HepG2 (cell line): Measurements from ENCODE around the gene SDK1.

ENCODE experiments used
- CCAR2 ChIP-seq: fragments of 200-400 bp; formaldehyde crosslinking; optimal IDR thresholded peaks from 2 replicates; pipeline ENCODE3; 2018; ENCODE audit warnings: low read depth, mild to moderate bottlenecking, low read length, moderate library complexity
- CREB1 ChIP-seq, 2 experiments: fragments of 450-650 bp in 1 of 2; IDR thresholded peaks; 2 replicates each; pipeline ENCODE4 v1.6.1; 2016 to 2017; ENCODE audit warnings: control low read depth in 1 of 2, mild to moderate bottlenecking in 1 of 2, missing compliant biosample characterization in 1 of 2, missing genetic modification characterization in 1 of 2
- EZH2 ChIP-seq: conservative IDR thresholded peaks from 2 replicates; pipeline ENCODE4 v1.6.1; 2012; ENCODE audit warnings: mild to moderate bottlenecking, low read depth, low read length, moderate library complexity
- HOXA7 ChIP-seq: sonication (generic); formaldehyde crosslinking; IDR thresholded peaks from 2 replicates; pipeline ENCODE4 v1.8.1; 2022; ENCODE audit warnings: mild to moderate bottlenecking, missing genetic modification reagents, moderate library complexity
- NFE2L2 ChIP-seq: fragments of 150-350 bp; IDR thresholded peaks from 2 replicates; pipeline ENCODE4 v1.6.1; 2014; ENCODE audit warnings: low read length
- POLR2A ChIP-seq, 2 experiments: IDR thresholded peaks; 2 replicates each; pipeline ENCODE4 v1.6.1; 2011; ENCODE audit warnings: low read depth in 2 of 2, low read length in 2 of 2, mild to moderate bottlenecking in 1 of 2, moderate library complexity in 1 of 2; ENCODE audit not compliant: insufficient read depth in 1 of 2
- RAD21 ChIP-seq: fragments of 450-650 bp; formaldehyde crosslinking; IDR thresholded peaks from 2 replicates; pipeline ENCODE4 v1.5.0; 2020; ENCODE audit warnings: mild to moderate bottlenecking
- RFX5 ChIP-seq: IDR thresholded peaks from 2 replicates; pipeline ENCODE4 v1.6.1; 2011; ENCODE audit warnings: low read depth, low read length, improper control_type of control experiment
- ZNF564 ChIP-seq: sonication (generic); formaldehyde crosslinking; IDR thresholded peaks from 2 replicates; pipeline ENCODE4 v1.8.1; 2023; ENCODE audit warnings: mild to moderate bottlenecking, missing genetic modification reagents
- ZNF589 ChIP-seq: sonication (generic); formaldehyde crosslinking; conservative IDR thresholded peaks from 2 replicates; pipeline ENCODE4 v1.8.0; 2022; ENCODE audit warnings: mild to moderate bottlenecking, moderate library complexity, missing genetic modification reagents
- TF ChIP-seq, protein P1 (sequence below): sonication (generic); formaldehyde crosslinking; IDR thresholded peaks from 2 replicates; pipeline ENCODE4 v1.5.0; 2020; ENCODE audit warnings: mild to moderate bottlenecking, missing genetic modification reagents, moderate library complexity
- TF ChIP-seq, protein P2 (sequence below): IDR thresholded peaks from 2 replicates; pipeline ENCODE4 v1.6.1; 2016; ENCODE audit warnings: low read depth

DNA sequence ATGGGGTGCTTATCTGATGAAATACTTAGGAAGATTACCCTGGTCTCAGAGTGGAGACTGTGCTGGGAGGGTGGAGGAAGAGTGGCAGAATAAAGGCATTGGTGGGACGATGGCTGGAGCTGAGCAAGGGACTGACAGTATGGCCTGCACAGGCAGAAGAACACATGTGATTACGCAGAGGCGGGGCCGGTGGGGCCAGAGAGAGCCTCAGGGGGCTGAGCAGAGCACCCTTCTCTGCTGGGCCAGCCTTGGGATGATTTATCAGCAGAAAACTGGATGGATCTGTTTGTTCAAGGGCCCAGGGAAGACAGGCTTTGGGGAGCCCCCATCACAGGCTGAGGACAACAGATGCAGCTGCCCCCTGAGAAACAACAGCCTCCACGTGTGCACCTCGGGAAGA lies 272.1 kb downstream of the SDK1 start:
- TF ChIP-seq, protein P1, sequence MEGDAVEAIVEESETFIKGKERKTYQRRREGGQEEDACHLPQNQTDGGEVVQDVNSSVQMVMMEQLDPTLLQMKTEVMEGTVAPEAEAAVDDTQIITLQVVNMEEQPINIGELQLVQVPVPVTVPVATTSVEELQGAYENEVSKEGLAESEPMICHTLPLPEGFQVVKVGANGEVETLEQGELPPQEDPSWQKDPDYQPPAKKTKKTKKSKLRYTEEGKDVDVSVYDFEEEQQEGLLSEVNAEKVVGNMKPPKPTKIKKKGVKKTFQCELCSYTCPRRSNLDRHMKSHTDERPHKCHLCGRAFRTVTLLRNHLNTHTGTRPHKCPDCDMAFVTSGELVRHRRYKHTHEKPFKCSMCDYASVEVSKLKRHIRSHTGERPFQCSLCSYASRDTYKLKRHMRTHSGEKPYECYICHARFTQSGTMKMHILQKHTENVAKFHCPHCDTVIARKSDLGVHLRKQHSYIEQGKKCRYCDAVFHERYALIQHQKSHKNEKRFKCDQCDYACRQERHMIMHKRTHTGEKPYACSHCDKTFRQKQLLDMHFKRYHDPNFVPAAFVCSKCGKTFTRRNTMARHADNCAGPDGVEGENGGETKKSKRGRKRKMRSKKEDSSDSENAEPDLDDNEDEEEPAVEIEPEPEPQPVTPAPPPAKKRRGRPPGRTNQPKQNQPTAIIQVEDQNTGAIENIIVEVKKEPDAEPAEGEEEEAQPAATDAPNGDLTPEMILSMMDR (CRISPR knock-in tag), result no peak
- TF ChIP-seq POLR2A (IDR thresholded peaks at IDR 0.05; ENCODE audit: insufficient read depth in 1 of 2, low read depth in 2 of 2, low read length in 2 of 2) (no peak), RFX5 (no peak), RAD21 (no peak), EZH2 (no peak), ZNF564 (CRISPR knock-in tag) (no peak), HOXA7 (CRISPR knock-in tag) (no peak), CCAR2 (no peak), NFE2L2 (no peak), ZNF589 (no peak), CREB1 (IDR thresholded peaks at IDR 0.05) (no peak), CREB1 (CRISPR knock-in tag; IDR thresholded peaks at IDR 0.05) (no peak)
- TF ChIP-seq, protein P2, sequence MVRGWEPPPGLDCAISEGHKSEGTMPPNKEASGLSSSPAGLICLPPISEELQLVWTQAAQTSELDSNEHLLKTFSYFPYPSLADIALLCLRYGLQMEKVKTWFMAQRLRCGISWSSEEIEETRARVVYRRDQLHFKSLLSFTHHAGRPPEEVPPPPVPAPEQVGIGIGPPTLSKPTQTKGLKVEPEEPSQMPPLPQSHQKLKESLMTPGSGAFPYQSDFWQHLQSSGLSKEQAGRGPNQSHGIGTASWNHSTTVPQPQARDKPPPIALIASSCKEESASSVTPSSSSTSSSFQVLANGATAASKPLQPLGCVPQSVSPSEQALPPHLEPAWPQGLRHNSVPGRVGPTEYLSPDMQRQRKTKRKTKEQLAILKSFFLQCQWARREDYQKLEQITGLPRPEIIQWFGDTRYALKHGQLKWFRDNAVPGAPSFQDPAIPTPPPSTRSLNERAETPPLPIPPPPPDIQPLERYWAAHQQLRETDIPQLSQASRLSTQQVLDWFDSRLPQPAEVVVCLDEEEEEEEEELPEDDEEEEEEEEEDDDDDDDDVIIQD, result no peak
